LNCaP clone FGC (cell line): ENCODE data around the gene SGK1.

Experiments
- DNase-seq: peaks from one replicate; pipeline ENCODE4 v3.0.0-alpha.2; 2011; ENCODE audit warnings: low read depth
- H3K4me3 ChIP-seq: 2 replicates; pipeline ENCODE4 v1.5.1; 2011; ENCODE audit warnings: mild to moderate bottlenecking, low read depth, low read length, control low read depth
- TF ChIP-seq, protein P1 (sequence below): IDR thresholded peaks from 2 replicates; pipeline ENCODE4 v1.5.1; 2012; ENCODE audit warnings: mild to moderate bottlenecking; ENCODE audit not compliant: control insufficient read depth, insufficient read depth; ENCODE audit errors: extremely low read depth

SGK1 gene

DNA sequence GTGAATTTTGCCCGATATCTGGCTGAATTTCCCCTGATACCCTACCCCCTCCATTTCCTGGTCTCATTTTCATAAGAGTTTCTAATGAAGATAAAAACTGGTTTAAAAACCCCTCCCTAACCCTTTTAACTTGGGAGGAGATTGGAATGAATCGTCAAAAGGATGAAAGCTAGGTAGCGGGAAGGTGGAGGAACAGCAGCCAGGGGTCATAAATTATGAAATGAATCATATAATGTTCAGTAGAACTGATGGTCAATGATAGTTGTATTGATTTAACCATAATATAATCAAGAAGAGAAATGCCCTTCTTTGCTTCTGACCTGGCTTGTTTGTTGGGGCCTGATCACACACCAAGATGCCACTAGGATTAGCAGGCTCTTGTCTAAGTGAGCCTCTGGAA, 38.5 kb upstream of the SGK1 start:
- TF ChIP-seq, protein P1, sequence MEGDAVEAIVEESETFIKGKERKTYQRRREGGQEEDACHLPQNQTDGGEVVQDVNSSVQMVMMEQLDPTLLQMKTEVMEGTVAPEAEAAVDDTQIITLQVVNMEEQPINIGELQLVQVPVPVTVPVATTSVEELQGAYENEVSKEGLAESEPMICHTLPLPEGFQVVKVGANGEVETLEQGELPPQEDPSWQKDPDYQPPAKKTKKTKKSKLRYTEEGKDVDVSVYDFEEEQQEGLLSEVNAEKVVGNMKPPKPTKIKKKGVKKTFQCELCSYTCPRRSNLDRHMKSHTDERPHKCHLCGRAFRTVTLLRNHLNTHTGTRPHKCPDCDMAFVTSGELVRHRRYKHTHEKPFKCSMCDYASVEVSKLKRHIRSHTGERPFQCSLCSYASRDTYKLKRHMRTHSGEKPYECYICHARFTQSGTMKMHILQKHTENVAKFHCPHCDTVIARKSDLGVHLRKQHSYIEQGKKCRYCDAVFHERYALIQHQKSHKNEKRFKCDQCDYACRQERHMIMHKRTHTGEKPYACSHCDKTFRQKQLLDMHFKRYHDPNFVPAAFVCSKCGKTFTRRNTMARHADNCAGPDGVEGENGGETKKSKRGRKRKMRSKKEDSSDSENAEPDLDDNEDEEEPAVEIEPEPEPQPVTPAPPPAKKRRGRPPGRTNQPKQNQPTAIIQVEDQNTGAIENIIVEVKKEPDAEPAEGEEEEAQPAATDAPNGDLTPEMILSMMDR: no peak
- DNase-seq: no peak
- no peak overlapping the region for H3K4me3 ChIP-seq

- H3K4me3 ChIP-seq: no peak overlapping the region
- DNase-seq: no peak
- TF ChIP-seq, protein P1: no peak
Observed at GRCh38 chr6:134352786-134353480, 35.0 kb upstream of the SGK1 start.

- H3K4me3 ChIP-seq: no peak overlapping the region
- no peak for DNase-seq
- TF ChIP-seq, protein P1: no peak
Observed at GRCh38 chr6:134351615-134352474, 33.9 kb upstream of the SGK1 start.

DNA sequence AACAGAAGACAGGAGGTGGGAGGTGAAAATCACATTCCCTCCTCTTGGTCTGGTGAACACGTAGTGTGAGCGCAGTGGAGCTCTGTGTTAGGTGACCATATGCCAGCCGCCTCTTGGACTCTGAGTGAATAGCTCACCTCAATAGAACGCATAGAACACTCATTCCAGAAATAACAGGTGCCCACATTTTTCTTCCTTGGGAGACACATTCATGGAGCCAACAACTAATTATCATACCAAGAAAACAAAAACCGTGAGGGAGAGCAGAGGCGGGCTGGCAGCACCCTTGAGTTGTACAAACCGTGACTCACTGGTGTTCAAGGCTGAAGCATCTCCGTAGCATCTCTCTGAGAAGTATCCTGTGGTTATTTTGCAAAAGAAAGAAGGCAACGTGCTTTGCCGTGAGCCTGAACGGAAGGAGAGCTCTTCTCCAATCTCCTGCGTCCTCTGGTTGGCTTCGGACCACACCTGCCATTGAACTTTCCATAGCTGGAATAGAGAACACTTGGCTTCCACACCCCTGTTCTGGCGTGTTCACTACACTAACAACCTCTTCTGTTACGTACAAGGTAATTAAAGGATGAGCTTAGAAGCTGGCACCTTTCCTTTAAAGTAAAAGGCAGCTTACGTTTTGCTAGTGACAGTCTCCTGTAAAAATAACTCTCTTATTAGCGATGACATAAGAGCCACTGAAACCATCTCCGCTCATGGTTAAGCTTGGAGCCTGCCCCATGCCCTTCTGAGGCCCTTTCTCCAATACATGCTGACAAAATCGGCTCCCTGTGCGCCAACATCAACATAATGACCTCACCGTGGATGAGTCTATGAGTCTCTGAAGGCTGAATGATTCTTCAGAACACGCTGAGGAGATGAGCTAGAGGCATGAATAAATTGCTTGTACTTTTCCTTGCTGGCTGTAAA, 30.2 kb upstream of the SGK1 start:
- TF ChIP-seq, protein P1: no peak
- no peak for DNase-seq
- no peak overlapping the region for H3K4me3 ChIP-seq

GRCh38 chr6:134346932-134347545, 29.1 kb upstream of the SGK1 start:
- H3K4me3 ChIP-seq: no peak overlapping the region
- no peak for DNase-seq
- TF ChIP-seq, protein P1: no peak

GRCh38 chr6:134345789-134346188, 27.9 kb upstream of the SGK1 start:
- H3K4me3 ChIP-seq: no peak overlapping the region
- TF ChIP-seq, protein P1: no peak
- no peak for DNase-seq
